Anterior cingulate cortex (tissue), 58 donors: ENCODE results near the gene LMNTD2.
A peak's percentile ranks its signal among the peaks of the same experiment; 100 is the strongest.

Experiments
- DNase-seq, 58 donors: peaks; one replicate each; lab custom pipeline; 2025; lab: John Stamatoyannopoulos, UW

Gene LMNTD2

GRCh38 chr11:535519-536454 lies 24.8 kb downstream of the LMNTD2 start, which contains the start of gene HRAS:
Gene HRAS, minus strand, starts transcription at chr11:535576.
- peak; percentile 44 to 97 (median 92) for DNase-seq

- no peak for DNase-seq
Observed at GRCh38 chr11:535210-535518, 25.4 kb downstream of the LMNTD2 start.

- DNase-seq = peak in 4 of 58 donors; percentile 15 to 54 (median 34)
Observed at GRCh38 chr11:534396-535209, 25.9 kb downstream of the LMNTD2 start.

- no peak for DNase-seq
Observed at GRCh38 chr11:533586-534395, 26.7 kb downstream of the LMNTD2 start.

- no peak for DNase-seq
Observed at GRCh38 chr11:532986-533585, 27.5 kb downstream of the LMNTD2 start.

- no peak for DNase-seq
Observed at GRCh38 chr11:532527-532985, 28.0 kb downstream of the LMNTD2 start.

GRCh38 chr11:531919-532526 lies 28.5 kb downstream of the LMNTD2 start:
- no peak for DNase-seq

- DNase-seq = no peak
Observed at GRCh38 chr11:530960-531831, 29.3 kb downstream of the LMNTD2 start.

GRCh38 chr11:529728-530411 lies 30.7 kb downstream of the LMNTD2 start:
- DNase-seq = no peak

- DNase-seq = no peak
Observed at GRCh38 chr11:528815-529727, 31.5 kb downstream of the LMNTD2 start.

- no peak for DNase-seq
Observed at GRCh38 chr11:528166-528814, 32.2 kb downstream of the LMNTD2 start.

- no peak for DNase-seq
Observed at GRCh38 chr11:526192-526591, 34.3 kb downstream of the LMNTD2 start.

- DNase-seq = no peak
Observed at GRCh38 chr11:521177-521688, 39.3 kb downstream of the LMNTD2 start.

- DNase-seq = no peak
Observed at GRCh38 chr11:520428-521176, 39.9 kb downstream of the LMNTD2 start.

GRCh38 chr11:518463-519202 lies 41.9 kb downstream of the LMNTD2 start:
- DNase-seq = peak in 2 of 58 donors; percentile 70 to 84
